Stimulated activated naive CD4-positive, alpha-beta T cell treated with Interleukin-2 at 50 U/mL for 16 hours (primary cell): Measurements from ENCODE around the gene ANK2.
A peak's percentile ranks its signal among the peaks of the same experiment; 100 is the strongest.
"Not testable (repeated sequence)": the region's sequence is repeated elsewhere in the genome, so short reads cannot be mapped to it uniquely, and the experiment has no call there.

Source experiments
- DNase-seq: peaks from one replicate; lab custom pipeline; 2025; lab: John Stamatoyannopoulos, UW

Gene ANK2

GRCh38 chr4:113209652-113210320, 160.3 kb downstream of the ANK2 start:
- DNase-seq, result no peak

- no peak for DNase-seq
Observed at GRCh38 chr4:113212613-113213012, 163.2 kb downstream of the ANK2 start.

- no peak for DNase-seq
Observed at GRCh38 chr4:113221990-113222389, 172.5 kb downstream of the ANK2 start.

GRCh38 chr4:113222471-113222870, 173.0 kb downstream of the ANK2 start:
- no peak for DNase-seq

- no peak for DNase-seq
Observed at GRCh38 chr4:113223001-113223400, 173.5 kb downstream of the ANK2 start.

- DNase-seq, result no peak
Observed at GRCh38 chr4:113232194-113232593, 182.7 kb downstream of the ANK2 start.

GRCh38 chr4:113236916-113237315, 187.5 kb downstream of the ANK2 start:
- no peak for DNase-seq

GRCh38 chr4:113243312-113243711, 193.9 kb downstream of the ANK2 start:
- no peak for DNase-seq

- not testable (repeated sequence) for DNase-seq
Observed at GRCh38 chr4:113244747-113245146, 195.3 kb downstream of the ANK2 start.

- DNase-seq, result no peak
Observed at GRCh38 chr4:113248320-113248719, 198.9 kb downstream of the ANK2 start.

GRCh38 chr4:113255628-113256027, 206.2 kb downstream of the ANK2 start:
- no peak for DNase-seq

- DNase-seq, result no peak
Observed at GRCh38 chr4:113256946-113257345, 207.5 kb downstream of the ANK2 start.

GRCh38 chr4:113260688-113261087, 211.2 kb downstream of the ANK2 start:
- DNase-seq, result no peak

GRCh38 chr4:113263274-113263673, 213.8 kb downstream of the ANK2 start:
- DNase-seq, result no peak

GRCh38 chr4:113270520-113271319, 221.3 kb downstream of the ANK2 start:
- DNase-seq, result no peak

- DNase-seq, result no peak
Observed at GRCh38 chr4:113272523-113272922, 223.1 kb downstream of the ANK2 start.

- DNase-seq, result no peak
Observed at GRCh38 chr4:113273721-113274220, 224.3 kb downstream of the ANK2 start.

GRCh38 chr4:113276464-113277170, 227.2 kb downstream of the ANK2 start:
- no peak for DNase-seq

- peak; percentile 18 for DNase-seq
Observed at GRCh38 chr4:113278324-113278934, 229.0 kb downstream of the ANK2 start.

GRCh38 chr4:113285501-113285900, 236.0 kb downstream of the ANK2 start:
- DNase-seq, result no peak

GRCh38 chr4:113288257-113288656, 238.8 kb downstream of the ANK2 start:
- DNase-seq, result no peak

- DNase-seq, result no peak
Observed at GRCh38 chr4:113288696-113289095, 239.2 kb downstream of the ANK2 start.
